Ishikawa (cell line): ENCODE measurements around the gene RASGRP4.

Experiments used
- CEBPB ChIP-seq: IDR thresholded peaks from 2 replicates; pipeline ENCODE4 v1.6.1; 2012
- EP300 ChIP-seq: IDR thresholded peaks from 2 replicates; pipeline ENCODE4 v1.6.1; 2012; ENCODE audit warnings: borderline replicate concordance
- TCF12 ChIP-seq: IDR thresholded peaks from 2 replicates; pipeline ENCODE4 v1.6.1; 2012; ENCODE audit warnings: low read depth
- YY1 ChIP-seq: IDR thresholded peaks from 2 replicates; pipeline ENCODE4 v1.6.1; 2012; ENCODE audit warnings: low read depth

GRCh38 chr19:38374332-38375097 lies 51.5 kb downstream of the RASGRP4 start, which contains the start of gene PSMD8:
- TF ChIP-seq YY1 (peak; percentile 95), TCF12 (peak; percentile 63; the same call in 1 of the 2 replicates), CEBPB (no peak), EP300 (no peak)
